KOPT-K1 (cell line): Measurements from ENCODE around the gene LAYN.
A peak's percentile ranks its signal among the peaks of the same experiment; 100 is the strongest.

Experiments
- H3K27ac ChIP-seq: fragments of 200-600 bp; sonication (generic); 2 replicates; pipeline ENCODE4 v1.5.1; 2016; ENCODE audit warnings: antibody characterized with exemption, mild to moderate bottlenecking, low read depth, low read length; ENCODE audit not compliant: poor library complexity, severe bottlenecking
- H3K36me3 ChIP-seq: fragments of 200-600 bp; sonication (generic); 2 replicates; pipeline ENCODE4 v1.5.1; 2017; ENCODE audit warnings: antibody characterized with exemption, mild to moderate bottlenecking, low read length, moderate library complexity; ENCODE audit not compliant: insufficient read depth
- H3K9me3 ChIP-seq: fragments of 200-600 bp; sonication (generic); 2 replicates; pipeline ENCODE4 v1.5.1; 2017; ENCODE audit warnings: antibody characterized with exemption, low read length, mild to moderate bottlenecking; ENCODE audit not compliant: insufficient read depth, poor library complexity, severe bottlenecking

The LAYN gene

GRCh38 chr11:111589114-111589513, 48.6 kb downstream of the LAYN start:
- no peak overlapping the region for H3K27ac ChIP-seq
- H3K9me3 ChIP-seq = no peaks in the 10 kb centered on the region
- H3K36me3 ChIP-seq = no peaks in the 10 kb centered on the region

DNA sequence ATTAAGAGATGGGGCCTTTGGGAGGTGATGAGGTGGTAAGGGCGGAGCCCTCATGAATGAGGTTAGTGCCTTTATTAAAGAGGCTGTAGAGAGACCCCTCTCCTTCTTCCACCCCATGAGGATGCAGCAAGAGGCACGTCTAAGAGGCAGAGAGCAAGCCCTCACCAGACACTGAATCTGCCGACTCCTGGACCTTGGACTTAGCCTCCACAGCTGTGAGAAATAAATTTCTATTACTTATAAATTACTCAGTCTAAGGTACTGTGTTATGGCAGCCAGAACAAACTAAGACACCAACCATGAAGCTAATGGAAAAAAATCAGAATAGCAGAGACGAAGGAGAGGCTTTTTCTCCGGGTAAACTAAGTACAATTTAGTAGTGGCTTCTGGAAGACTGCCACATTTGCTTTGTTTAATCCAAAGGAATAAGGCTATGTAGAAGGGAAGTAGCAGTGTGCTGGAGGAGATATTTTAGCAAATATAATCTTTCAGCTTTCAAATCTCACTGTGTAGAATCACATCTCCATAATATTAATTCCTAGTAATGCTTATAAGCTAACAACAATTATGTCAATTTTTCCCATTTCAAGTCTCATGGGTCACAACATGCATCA, 49.5 kb downstream of the LAYN start:
- Histone ChIP-seq H3K9me3 (no peaks in the 10 kb centered on the region), H3K36me3 (no peaks in the 10 kb centered on the region), H3K27ac (no peak overlapping the region)

- H3K9me3 ChIP-seq = no peaks in the 10 kb centered on the region
- H3K27ac ChIP-seq = no peak overlapping the region
- no peaks in the 10 kb centered on the region for H3K36me3 ChIP-seq
These were observed 50.9 kb downstream of the LAYN start for GRCh38 chr11:111591187-111591960.

DNA sequence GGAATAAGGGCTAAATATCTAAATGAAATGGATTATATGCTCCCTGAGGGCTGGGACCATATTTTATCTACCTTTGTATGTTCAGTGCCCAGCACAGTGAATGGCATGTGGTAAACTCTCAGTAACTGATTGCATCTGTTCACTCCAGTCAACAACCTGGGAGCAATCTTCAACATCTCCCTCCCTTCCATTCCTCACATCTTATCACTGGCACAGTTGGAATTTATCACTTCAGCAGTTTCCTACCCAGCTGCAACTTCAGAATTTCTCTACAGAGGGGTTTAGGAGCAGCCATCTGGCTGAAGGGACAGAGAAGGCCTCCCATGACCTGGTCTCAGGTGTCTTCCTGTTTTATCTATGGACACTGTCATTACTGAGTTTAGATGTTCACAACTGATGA, 52.0 kb downstream of the LAYN start:
- H3K9me3 ChIP-seq = no peaks in the 10 kb centered on the region
- no peaks in the 10 kb centered on the region for H3K36me3 ChIP-seq
- no peak overlapping the region for H3K27ac ChIP-seq

DNA sequence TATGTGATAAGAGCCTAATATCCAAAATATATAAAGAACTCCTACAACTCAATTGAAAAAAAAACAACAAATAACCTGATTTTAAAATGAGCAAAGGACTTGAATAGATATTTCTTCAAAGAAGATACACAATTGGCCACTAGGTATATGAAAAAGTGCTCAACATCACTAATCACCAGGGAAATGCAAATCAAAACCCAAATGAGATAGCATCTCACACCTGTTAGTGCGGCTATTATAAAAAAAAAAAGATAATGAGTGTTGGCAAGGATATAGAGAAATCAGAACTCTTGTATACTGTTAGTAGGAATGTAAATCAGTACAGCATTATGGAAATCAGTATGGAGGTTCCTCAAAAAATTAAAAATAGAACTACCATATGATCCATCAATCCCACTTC, 55.8 kb downstream of the LAYN start:
- no peaks in the 10 kb centered on the region for H3K9me3 ChIP-seq
- no peaks in the 10 kb centered on the region for H3K36me3 ChIP-seq
- no peak overlapping the region for H3K27ac ChIP-seq

GRCh38 chr11:111598148-111598547, 57.6 kb downstream of the LAYN start:
- H3K27ac ChIP-seq = no peak overlapping the region
- H3K9me3 ChIP-seq = no peaks in the 10 kb centered on the region
- H3K36me3 ChIP-seq = no peaks in the 10 kb centered on the region

- H3K36me3 ChIP-seq = no peaks in the 10 kb centered on the region
- H3K27ac ChIP-seq = no peak overlapping the region
These were observed 58.0 kb downstream of the LAYN start for GRCh38 chr11:111598559-111598958.

GRCh38 chr11:111601636-111601978, 61.1 kb downstream of the LAYN start:
- Histone ChIP-seq H3K9me3 (no peaks in the 10 kb centered on the region), H3K36me3 (no peaks in the 10 kb centered on the region), H3K27ac (peak overlapping the region; percentile 68)

More at GRCh38 chr11:111598559-111598958, 58.0 kb downstream of the LAYN start:
- H3K9me3 ChIP-seq = no peaks in the 10 kb centered on the region

- Histone ChIP-seq H3K27ac (peak within 1 kb of the TSS; percentile 68), H3K9me3 (no peaks in the 10 kb centered on the region), H3K36me3 (no peaks in the 10 kb centered on the region)
These were observed 61.7 kb downstream of the LAYN start, which contains the start of gene SIK2 for GRCh38 chr11:111601979-111602864. Gene SIK2 (plus strand): TSS chr11:111602449. CDS start chr11:111602564, 115 bp downstream.

- Histone ChIP-seq H3K27ac (peak overlapping the region; percentile 68), H3K36me3 (no peaks in the 10 kb centered on the region)
These were observed 62.5 kb downstream of the LAYN start for GRCh38 chr11:111602865-111603610.

GRCh38 chr11:111603611-111604130, 63.2 kb downstream of the LAYN start:
- Histone ChIP-seq H3K9me3 (no peaks in the 10 kb centered on the region), H3K36me3 (no peaks in the 10 kb centered on the region), H3K27ac (peak overlapping the region; percentile 68)

More at GRCh38 chr11:111602865-111603610, 62.5 kb downstream of the LAYN start:
- H3K9me3 ChIP-seq = no peaks in the 10 kb centered on the region

DNA sequence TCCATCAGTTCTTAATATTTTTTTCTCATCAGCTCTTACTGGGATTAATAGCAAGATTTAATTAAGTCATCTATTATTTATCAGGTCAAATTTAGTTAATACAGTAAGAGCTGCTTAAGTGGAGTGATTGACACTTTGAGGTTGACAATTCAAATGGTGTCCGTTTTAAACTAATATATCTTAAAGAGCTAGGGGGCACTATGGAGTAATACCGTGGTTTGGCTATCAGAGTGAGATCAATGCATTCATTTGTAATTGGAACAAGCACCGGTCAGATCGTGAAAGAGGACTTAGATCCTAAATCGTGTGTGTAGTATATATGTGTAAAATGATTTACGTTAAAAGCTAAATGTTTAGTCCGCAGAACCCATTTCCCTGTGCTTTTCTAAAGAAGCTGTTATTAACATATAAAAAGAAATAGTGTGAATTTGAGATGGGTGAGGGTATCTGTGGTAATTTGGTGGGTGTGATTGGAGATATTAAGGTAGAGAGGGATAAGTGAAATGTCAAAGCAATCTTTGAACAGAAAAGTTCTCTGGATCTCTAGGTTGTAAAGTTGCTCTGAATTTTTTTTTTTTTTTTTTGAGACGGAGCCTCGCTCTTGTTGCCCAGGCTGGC, 64.0 kb downstream of the LAYN start:
- Histone ChIP-seq H3K27ac (no peak overlapping the region), H3K9me3 (no peaks in the 10 kb centered on the region), H3K36me3 (no peaks in the 10 kb centered on the region)

DNA sequence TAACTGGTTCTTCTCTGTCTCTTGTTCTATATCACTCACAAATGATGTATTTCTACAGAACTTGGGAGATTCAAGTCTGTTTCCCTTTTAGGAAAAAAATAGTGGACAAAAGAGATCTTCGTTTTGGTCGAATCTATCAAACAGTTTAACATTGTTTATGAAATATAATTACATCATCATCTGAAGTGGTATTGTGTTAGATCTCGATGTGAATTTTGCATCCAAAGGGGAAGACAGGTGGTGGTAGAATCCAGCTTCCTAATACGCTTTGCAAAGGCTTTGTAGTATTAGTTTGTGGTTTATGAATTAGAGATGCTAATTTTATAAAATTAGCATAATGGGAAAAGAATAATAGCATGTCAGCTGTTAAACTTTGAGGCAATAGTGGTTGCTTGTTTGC, 65.2 kb downstream of the LAYN start:
- H3K36me3 ChIP-seq = no peaks in the 10 kb centered on the region
- no peaks in the 10 kb centered on the region for H3K9me3 ChIP-seq
- no peak overlapping the region for H3K27ac ChIP-seq

DNA sequence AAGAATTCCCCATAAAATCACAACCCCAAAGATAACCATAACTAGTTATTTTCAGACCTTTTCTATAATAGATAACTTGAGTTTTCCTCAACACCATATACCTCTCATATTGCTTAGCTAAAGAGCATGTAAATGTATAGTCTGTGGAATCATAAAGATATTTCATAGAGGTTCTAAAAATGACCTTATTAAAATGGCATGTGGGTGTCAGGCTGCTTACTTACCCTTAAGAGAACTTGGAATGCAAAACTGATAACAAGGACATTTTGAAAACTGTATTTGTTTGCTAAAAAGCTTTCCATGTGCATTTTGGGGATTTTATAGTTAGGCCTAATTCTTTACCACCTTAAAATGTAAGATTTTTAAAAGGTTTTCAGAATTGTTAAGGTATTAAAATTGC, 66.5 kb downstream of the LAYN start:
- Histone ChIP-seq H3K9me3 (no peaks in the 10 kb centered on the region), H3K36me3 (no peaks in the 10 kb centered on the region), H3K27ac (no peak overlapping the region)
